Thoracic aorta endothelial cell (primary cell): Measurements from ENCODE around the gene EVI5L. TPM values are rescaled to one million over a fixed set of nuclear protein-coding genes. Genes with fewer than 3 reads are reported as not detected.

Experiments
- total RNA-seq: library from RNA; depleted of rRNA; stranded (reverse); fragments of >200 nt; gene quantifications from 2 replicates; pipeline ENCODE4 v1.2.3, GENCODE V29; 2012

Gene EVI5L
- total RNA-seq: 9.6 and 13.8 TPM in 2 replicates

DNA sequence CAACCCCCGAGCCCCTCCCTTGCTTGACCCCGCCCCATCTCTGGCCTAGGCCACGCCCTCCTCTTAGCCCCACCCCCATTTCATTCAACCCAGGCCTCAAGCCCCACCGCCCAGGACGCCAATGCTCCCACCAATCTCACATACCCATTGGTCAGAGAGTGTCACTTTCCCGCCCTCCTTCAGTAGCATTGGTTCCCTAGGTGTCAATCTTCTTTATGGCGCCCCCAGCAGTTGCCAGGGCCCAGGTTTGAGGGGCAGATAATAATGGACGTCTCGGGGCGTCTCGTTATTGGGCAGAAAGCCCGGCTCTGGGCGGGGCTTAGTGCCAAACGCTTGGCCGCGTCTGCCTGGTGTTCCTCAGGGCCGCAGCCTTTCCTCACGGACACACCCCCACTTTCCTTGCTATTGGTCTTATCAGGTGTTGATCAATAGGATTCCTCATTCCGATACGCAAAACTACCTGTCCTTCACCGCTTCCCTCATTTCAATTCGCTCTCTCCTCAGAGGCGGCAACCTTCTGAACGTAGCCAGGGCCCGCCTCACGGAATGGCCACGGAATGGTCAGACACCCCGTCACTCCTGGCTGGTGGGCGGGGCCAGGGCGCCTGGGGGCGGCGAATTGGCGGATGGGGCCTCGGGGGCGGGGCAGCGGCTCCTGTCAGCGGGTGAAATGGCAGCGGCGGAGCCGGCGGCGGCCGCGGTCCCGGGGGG, at the start of gene EVI5L:
Gene EVI5L, plus strand, starts transcription at position 658 of the 711 bp plus-strand sequence. CDS start 16,325 bp downstream, outside the sequence.

DNA sequence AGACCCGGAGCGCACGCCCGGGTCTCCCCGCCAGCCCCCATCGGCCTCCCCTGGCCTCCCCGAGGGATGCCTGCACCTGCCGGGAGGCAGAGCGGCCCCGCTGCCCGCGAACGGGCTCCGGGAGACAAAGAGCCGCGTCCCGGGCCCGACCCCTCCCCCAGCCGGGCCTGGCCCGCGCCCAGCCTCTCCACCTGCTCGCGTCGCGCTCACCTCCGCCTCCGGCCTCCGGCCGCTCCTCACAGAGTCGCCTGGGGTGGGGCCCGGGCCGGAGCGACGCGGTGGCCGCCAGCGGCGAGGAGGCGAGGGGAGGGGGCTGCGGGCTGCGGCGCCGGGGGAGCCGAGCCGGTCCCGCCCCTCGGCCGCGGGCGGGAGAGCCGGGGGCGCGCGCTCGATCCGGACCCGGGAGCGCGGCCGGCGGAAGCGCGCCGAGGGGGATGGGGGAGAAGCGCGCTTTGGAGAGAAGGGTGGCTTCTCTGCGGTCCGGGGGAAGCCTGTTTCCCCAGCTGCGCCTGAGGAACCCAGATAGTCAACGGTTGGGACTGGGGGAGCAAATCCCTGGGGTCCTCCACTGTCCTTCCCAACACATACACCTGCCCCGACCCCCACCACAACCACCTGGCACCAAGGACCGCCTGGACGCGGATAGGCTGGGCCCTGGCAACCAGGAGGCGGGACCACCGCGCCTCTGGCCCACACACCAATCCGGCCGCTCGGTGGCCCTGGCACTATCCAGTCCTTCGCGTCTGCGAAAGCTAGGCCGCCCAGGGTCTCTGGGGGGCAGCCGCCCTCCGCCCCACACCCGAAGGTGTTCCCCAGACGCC, 44.3 kb downstream of the EVI5L start, which contains the start of gene PRR36:
Gene PRR36, minus strand, starts transcription at position 315 of the 821 bp plus-strand sequence. CDS start 701 bp downstream, outside the sequence.

DNA sequence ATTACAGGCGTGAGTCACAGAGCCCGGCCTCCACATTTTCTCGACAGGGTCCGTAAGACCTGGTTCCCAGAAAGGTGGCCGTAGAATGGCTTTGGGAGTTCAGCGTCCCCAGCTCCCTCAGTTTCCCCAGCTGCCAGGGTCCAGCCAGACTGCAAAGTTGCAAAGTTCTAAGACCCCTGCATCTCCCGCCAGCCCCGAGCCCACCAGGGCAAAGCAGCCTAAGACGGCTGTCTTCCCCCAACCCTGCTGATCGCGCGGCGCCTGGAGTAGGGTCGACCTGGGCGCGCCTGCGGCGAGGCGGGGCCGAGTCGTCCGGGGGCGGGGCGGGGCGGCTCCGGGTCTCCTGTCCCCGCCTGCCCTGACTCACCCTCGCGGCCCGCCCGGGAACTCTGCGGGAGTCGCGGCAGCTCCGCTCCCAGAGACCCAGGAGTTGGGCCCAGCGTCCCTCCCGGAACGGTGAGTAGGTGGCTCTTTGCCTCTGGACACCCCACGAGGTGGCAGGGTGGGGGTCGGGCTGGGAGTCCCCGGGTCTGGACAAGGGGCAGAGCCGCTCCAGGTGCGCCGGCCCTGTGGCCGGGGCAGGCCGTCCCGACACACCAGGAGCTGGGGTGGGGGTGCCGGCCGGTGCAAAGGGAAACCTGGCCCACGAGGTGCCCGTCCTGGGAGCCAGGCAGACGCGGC, 58.3 kb downstream of the EVI5L start, which contains the start of gene LRRC8E:
Gene LRRC8E, plus strand, starts transcription at position 366 of the 681 bp plus-strand sequence. CDS start 7,094 bp downstream, outside the sequence.

DNA sequence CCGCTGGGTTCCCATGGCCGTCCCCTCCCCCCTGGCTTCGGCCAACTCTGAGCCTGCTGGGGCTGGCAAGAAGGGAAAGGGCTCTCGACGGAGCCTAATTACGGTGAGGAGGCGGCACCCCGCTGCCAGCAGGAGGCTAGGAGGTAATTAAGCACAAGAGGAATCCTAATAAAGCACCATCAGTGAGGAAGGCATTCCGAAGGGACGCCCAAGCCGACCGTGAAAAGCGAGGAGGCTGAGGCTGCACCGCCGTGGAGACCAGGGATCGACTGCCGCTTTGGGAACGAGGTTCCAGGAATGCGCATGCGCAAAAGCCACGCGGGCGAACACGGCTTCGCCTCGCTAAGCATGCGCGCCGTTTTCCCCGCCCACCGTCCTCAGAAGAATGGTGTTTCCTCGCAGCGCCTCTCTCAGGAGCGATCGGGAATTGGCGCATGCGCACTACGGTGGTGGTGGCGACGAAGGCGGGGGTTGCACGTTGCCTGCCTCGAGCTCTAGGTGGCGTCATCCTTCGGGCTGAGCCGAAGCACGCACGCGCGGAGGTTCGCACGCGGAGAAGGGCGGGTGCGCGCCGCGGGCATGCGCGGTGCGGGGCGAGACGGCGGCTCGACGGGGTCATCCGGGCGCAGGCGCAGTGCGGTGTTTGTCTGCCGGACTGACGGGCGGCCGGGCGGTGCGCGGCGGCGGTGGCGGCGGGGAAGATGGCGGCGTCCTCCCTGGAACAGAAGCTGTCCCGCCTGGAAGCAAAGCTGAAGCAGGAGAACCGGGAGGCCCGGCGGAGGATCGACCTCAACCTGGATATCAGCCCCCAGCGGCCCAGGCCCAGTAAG, 73.4 kb downstream of the EVI5L start, which contains the start of gene MAP2K7:
Gene MAP2K7, plus strand, starts transcription at position 634 of the 830 bp plus-strand sequence. Its CDS starts 68 bp downstream, at position 702.

Other genes starting within 250 kb of the EVI5L start
- gene CAMSAP3, start 234.4 kb upstream of the EVI5L start, total RNA-seq: 0.07 and 0.13 TPM in 2 replicates
- gene XAB2, start 200.7 kb upstream of the EVI5L start, total RNA-seq: 28.7 and 36.0 TPM in 2 replicates
- 9.0 and 13.8 TPM in 2 replicates for gene PET100, start 200.4 kb upstream of the EVI5L start, total RNA-seq
- not detected in 2 replicates for gene PCP2, start 196.5 kb upstream of the EVI5L start, total RNA-seq
- 32.9 and 44.8 TPM in 2 replicates for gene STXBP2, start 193.1 kb upstream of the EVI5L start, total RNA-seq
- gene RETN, start 161.2 kb upstream of the EVI5L start, total RNA-seq: not detected in 2 replicates
- not detected in 2 replicates for gene MCEMP1, start 153.1 kb upstream of the EVI5L start, total RNA-seq
- gene TRAPPC5, start 149.4 kb upstream of the EVI5L start, total RNA-seq: 49.9 and 56.1 TPM in 2 replicates
- gene FCER2, start 128.1 kb upstream of the EVI5L start, total RNA-seq: not detected in 2 replicates
- gene CLEC4G, start 98.1 kb upstream of the EVI5L start, total RNA-seq: not detected in 2 replicates
- not detected in 2 replicates for gene CD209, start 82.7 kb upstream of the EVI5L start, total RNA-seq
- gene CLEC4M, start 67.0 kb upstream of the EVI5L start, total RNA-seq: not detected in 2 replicates
- not detected in 2 replicates for gene PRR36, start 44.2 kb downstream of the EVI5L start, total RNA-seq
- gene LRRC8E, start 58.3 kb downstream of the EVI5L start, total RNA-seq: 1.5 and 2.0 TPM in 2 replicates
- gene MAP2K7, start 73.7 kb downstream of the EVI5L start, total RNA-seq: 8.6 and 11.7 TPM in 2 replicates
- 0.43 and 0.93 TPM in 2 replicates for gene TGFBR3L, start 84.6 kb downstream of the EVI5L start, total RNA-seq
- 19.5 and 25.6 TPM in 2 replicates for gene SNAPC2, start 90.1 kb downstream of the EVI5L start, total RNA-seq
- gene CTXN1, start 95.9 kb downstream of the EVI5L start, total RNA-seq: 6.0 and 11.0 TPM in 2 replicates
- gene TIMM44, start 113.4 kb downstream of the EVI5L start, total RNA-seq: 51.7 and 52.0 TPM in 2 replicates
- gene ELAVL1, start 175.4 kb downstream of the EVI5L start, total RNA-seq: 48.4 and 69.4 TPM in 2 replicates
- gene CCL25, start 222.5 kb downstream of the EVI5L start, total RNA-seq: not detected in 2 replicates